HTR-8/SVneo (cell line): Measurements from ENCODE around the gene NSD1.
"Not testable (repeated sequence)": the region's sequence is repeated elsewhere in the genome, so short reads cannot be mapped to it uniquely, and the experiment has no call there.

Experiments
- DNase-seq: peaks from one replicate; pipeline ENCODE4 v3.0.0; 2011; ENCODE audit warnings: low spot score, mixed read lengths; ENCODE audit not compliant: insufficient read length
- FAIRE-seq: peaks from 2 replicates; lab custom pipeline; 2011; peaks lifted over from hg19 to GRCh38; lab: Jason Lieb, UNC

NSD1 gene

DNA sequence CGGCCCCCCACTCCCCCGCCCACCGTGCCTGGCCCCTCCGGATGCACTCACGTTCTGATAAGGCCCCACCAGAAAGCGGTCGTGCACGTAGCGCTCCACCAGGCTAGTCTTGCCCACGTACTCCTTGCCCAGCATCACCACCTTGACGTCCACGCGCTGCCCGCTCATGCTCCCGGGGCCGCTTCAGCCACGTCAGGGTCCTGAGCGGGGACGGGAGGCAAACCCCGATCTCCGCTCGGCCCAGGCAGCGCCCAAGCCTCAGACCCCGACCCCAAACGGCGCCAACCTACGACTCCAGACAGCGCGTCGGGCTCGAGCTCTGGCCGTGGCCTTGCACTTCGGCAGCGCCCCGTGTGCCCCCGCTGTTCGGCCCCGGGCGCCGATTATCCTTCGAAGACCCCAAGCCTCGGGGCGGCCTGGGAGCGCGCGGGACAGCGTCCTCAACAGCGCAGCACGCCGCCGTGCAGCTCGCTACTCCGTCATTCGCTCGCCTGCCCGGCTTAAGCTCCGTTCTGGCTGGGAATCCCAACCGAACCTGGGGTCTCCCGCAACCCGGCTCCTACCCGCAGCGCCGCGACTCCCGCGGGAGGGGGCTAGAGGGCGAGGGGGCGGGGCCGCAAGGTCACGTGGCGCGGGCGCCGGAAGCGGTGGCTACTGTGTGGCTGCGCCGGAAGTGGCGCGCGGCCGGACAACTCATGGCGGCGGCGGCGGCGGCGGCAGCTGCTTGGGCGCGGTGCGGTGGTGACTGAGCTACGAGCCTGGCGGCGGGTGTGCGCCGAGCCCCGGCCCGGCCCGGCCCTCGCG is 169.8 kb downstream of the NSD1 start, which contains the start of the genes PRELID1 and RAB24:
PRELID1 (plus strand) TSS at position 679 of the 804 bp plus-strand sequence. CDS start 187 bp downstream, outside the sequence.
RAB24 (minus strand) TSS at position 599 of the 804 bp plus-strand sequence; CDS start at position 168, 431 bp downstream.
- DNase-seq: peak; percentile 78
- FAIRE-seq: peak; percentile 44

DNA sequence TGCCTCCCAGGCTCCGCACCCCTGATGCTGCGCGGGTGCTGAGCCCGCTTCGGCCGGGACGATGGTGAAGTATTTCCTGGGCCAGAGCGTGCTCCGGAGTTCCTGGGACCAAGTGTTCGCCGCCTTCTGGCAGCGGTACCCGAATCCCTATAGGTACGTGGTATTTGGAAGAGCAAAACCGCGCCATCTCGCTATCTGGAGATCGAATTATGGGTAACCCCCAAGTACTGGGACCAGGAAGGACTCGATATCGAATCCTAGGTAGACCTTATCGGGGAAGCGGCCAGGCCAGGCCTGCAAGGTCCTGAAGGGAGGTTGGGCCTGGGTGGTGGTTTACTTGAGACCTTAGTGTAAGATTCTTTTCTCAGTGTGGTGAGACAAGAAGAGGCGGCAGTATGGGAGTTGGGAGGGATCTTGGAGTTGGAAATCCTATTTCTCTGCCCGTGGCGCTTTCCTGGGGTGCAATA is 170.4 kb downstream of the NSD1 start:
- DNase-seq (no peak), FAIRE-seq (no peak)

- FAIRE-seq: no peak
These were observed 171.0 kb downstream of the NSD1 start for GRCh38 chr5:177304392-177305119.

GRCh38 chr5:177306103-177306640 is 172.6 kb downstream of the NSD1 start:
- DNase-seq, FAIRE-seq: not testable (repeated sequence)

More at GRCh38 chr5:177304392-177305119, 171.0 kb downstream of the NSD1 start:
- DNase-seq: no peak

DNA sequence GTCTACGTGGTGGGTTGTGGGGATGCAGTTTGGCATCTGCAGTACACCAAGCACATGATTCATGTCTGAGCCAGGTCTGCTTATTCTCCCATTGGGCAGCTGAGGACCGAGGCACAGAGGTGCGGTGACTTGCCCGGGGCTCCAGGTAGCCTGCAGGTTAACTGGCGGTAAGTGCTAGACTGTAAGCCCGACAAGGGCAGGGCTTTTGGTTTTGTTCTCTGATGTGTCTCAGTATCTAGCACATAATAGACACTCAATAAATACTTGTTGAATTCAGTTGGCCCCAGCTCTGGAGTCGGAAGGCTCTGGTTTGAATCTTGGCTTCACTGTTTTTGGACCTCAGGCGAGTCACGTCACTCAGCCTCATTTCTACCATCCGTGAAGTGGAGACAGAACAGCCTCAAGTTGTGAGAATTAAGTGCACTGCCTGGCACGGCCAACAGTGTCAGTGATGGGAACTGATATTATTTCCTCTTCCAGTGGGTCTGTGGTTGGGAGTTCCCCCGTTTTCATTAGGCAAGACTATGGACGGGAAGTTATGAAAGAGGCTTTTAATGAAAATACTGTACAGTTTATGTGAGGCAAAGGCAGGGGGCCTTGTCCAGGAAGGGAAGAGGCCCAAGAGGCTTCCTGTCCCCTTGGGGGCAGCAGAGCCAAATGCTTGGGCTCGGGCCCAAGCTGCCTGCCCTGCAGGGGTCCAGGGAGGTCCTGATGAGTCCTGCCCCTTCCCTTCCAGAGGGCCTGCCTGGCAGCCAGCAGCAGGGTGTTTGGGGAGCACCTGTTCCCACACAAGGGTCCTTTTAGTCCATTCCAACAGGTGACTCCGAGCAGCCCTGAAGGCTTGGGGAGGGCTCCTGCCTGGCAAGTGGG is 173.3 kb downstream of the NSD1 start:
- peak; percentile 20 for FAIRE-seq

GRCh38 chr5:177307544-177308363 is 174.2 kb downstream of the NSD1 start:
- DNase-seq (no peak), FAIRE-seq (no peak)

More for the DNA sequence above, 173.3 kb downstream of the NSD1 start:
- no peak for DNase-seq

DNA sequence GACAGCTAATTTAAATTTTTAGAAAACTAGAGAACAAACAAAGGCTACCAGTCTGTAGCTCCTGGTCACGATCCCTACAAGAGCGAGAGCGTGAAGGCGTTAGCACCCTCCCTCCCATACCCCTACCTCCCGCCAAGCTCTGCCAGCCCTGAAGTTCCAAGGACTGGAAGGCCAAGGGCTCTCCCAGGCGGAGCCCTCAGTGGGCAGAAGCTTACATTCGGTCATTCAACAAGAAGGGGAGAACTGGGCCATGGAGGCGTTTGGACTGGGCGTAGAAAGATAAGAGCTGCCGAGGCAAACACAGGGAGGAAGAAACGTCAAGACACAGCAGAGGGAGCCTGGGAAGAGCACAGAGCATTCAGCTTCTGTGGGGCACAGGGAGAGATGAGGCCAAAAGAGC is 175.2 kb downstream of the NSD1 start:
- DNase-seq: no peak
- no peak for FAIRE-seq

DNA sequence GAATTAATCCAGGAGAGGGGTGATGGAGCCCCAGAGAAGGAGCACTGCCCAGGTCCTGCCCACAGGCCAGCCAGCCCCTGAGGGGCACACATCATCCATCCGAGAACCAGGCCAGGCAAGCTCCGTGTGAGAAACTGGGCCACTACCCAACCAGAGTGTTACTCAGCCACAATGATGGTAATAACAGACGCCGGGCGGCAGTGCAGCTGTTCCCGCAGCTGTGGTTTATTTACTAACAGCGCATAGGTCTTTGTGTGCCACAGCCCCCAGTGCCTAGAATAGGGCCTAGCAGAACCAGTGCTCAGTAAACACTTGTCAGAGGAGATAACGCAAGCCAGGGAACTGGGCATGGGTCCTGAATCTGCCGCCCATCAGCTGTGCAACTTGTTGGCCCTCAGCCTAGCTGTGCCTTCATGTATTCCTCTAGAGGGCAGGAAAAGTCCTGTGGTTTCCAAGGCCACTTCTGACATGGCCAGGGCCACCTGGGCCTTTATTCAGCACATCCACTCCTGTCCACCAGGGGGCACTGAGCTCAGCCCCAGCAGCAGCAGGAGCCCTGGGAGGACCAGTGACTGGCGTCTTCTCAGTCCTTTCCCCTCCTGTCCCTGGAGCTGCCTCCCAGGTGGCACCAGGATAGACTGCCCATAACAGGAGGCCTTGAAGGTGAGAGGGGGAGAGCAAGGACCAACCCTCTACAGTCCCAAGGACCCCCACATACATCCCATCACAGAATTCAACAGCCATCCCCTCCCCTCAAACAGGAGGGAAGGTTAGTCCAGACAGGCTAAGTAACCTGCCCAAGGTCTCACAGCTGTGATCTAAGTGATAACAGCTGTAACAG is 176.0 kb downstream of the NSD1 start:
- no peak for FAIRE-seq
- peak; percentile 67 for DNase-seq

DNA sequence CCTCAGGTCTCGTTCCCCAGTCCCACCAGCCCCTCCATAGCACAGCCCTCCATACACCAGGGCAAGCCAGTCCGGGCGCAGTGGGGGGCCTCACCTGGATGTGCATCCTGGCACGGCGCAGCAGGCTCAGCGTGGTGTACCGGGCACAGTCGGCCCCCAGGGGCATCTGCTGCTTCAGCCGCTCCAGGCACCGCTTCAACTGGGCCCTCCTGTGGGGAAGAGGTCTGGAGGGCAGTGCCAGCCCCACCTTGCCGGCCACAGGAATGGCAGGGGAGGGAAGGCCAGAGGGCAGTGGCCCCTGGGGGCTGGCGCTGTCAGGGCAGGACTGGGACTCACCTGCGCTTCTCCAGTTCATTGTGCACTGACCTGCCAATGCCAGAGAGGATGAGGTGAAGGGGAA is 176.8 kb downstream of the NSD1 start:
- FAIRE-seq: no peak
- no peak for DNase-seq

DNA sequence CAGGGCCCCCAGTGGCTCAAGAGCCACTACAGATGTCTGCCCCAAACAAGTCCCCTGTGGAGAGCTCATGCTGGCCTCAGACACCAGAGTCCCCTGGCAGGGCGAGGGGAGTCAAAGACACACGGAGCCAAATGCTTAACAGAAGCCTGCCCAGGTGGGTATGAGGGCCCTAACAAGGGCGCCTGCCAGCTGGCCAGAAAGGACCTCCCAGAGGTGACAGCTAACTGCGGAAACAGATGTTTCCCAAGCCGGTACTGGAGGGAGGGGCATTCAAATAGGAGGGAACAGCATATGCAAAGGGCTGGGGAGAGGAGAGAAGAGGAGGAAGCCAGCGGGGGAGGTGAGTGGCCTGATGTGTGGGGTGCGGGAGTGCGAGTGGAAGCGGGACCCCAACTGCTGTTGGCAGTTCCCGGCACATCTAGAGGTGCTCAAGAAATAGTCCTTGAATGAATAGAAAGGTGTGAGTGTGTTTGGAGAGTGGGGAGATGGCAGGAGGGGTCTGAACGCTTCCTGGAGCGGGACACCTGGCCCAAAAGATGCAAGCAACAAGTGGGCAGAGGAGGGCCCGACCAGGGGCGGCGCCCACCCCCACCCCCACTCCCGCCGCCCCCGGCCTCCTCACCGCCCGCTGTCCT is 177.3 kb downstream of the NSD1 start:
- FAIRE-seq (no peak), DNase-seq (no peak)

GRCh38 chr5:177311392-177311722 is 177.8 kb downstream of the NSD1 start:
- no peak for DNase-seq
- no peak for FAIRE-seq

- no peak for FAIRE-seq
- DNase-seq: peak; percentile 95
These were observed 178.4 kb downstream of the NSD1 start, which contains the start of gene MXD3 for GRCh38 chr5:177311723-177312648. TSS of gene MXD3 (minus strand) at chr5:177311898. CDS start at chr5:177311830, 68 bp downstream.

DNA sequence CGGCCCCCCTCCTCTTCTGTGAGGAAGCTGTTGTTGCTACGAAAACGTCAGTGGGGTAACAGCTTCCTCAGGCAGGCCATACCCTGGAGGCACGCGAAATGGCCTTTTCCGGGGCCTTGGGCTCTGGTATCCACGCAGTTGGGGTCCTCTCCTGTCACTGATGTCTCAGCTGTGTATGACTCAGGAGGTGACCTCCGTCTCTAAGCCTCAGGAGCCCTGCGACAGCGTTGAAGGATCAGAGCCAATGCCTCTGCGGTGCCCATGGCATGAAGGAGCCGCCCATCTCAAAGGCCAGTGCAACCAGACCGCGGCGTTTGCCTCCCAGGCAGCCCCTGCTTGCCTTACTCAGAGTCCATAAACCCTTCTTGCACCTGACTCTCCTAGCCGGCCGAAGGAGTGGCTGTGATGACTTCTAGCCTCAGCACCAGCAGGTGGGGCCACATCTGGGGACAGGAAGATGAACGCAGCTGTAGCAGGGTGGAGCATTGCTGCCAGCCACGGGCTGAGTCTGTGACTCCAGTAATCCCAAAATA is 179.1 kb downstream of the NSD1 start:
- FAIRE-seq (peak; percentile 44), DNase-seq (peak; percentile 48)

DNA sequence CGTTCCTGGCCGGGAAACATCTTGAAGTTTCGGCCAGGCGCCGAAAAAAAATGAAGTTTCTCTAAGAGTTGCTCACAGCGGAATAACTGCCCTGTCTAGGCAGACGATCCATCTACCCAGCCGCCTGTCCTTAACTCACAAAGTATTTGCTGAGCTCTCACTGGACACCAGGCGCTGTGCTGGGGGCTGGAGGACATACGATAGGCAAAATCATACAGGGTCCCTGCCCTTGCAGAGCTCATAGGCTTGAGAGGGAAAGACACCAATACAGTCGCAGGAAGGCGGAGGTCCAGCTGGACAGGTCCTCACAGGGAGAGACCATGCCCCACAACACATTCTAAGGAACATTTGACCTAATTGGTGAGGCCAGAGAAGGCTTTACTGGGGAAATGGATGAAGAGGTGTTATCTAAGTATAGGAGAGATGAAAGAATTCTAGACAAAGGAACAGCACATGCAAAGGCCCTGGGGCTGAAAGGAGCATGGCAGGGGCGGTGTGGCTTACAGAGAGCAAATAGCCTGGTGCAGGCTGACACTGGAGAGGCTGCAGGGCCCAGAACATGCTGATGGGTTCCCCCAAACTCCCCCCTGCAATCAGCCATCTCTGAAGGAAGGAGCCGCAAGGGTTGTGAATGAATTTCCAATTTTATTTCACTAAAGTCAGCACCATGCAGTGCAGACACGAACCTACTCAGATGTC is 180.1 kb downstream of the NSD1 start:
- DNase-seq (no peak), FAIRE-seq (no peak)

DNA sequence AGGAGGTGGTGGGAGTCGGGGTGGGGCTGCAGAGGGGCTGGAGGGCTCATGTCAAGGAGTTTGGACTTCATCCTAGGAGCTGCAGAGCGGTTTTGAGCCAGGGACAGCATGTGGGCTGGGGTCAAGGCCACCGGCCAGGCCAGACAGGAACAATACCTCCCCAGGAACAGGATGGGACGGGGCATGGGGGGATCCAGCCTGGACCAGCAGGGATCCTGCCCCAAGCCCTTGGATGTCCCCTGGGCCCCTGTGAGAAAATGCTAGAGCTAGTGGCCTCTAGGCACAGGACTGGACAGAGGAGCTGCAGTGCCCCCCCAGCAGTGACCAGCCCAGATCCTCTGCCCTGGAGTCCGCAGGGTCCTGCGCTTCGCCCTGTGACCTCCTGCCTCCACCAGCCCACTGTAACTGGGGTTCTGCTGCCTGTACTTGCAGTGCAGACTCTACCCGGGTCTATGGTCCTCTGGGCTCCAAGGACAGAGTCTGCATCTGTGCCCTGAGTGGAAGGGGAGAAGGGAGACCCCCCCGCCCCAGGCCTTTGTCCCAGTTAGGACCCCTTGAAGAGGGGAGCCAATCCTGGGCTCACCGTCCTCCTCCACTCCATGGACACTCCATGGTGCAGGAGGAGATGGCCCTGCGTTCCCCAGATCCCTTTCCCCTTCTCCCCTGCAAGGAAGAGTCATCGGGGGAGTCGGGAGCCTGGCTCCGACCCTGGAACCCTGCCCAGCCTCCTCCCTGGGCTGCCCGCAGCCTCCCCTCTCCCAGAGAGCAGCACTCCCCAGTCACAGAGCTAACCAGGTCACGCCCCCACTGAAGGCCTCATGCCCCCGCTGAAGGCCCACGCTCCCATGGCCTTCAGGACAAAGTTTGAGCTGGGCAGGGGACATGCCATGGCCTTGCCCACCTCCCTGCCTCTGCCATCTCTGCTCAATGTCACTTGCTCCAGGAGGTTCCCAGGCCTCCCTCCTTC is 181.1 kb downstream of the NSD1 start:
- DNase-seq: no peak
- no peak for FAIRE-seq
